H1 (cell line): Measurements from ENCODE around the gene CRABP1. TPM values are rescaled to one million over a fixed set of nuclear protein-coding genes. Genes with fewer than 3 reads are reported as not detected.

Experiments used
- CHD7 ChIP-seq: fragments of 300-600 bp; sonication (generic); IDR thresholded peaks from 2 replicates; pipeline ENCODE4 v1.7.1; 2012; ENCODE audit warnings: low read length, moderate library complexity, mild to moderate bottlenecking, inconsistent platforms; ENCODE audit not compliant: insufficient replicate concordance
- EP300 ChIP-seq, 2 experiments: IDR thresholded peaks; 1 replicate in 1 of 2; 2 replicates in 1 of 2; pipeline ENCODE4 v1.6.1; 2011 to 2012; ENCODE audit warnings: low read depth in 2 of 2, low read length in 2 of 2, mild to moderate bottlenecking in 2 of 2, borderline replicate concordance in 1 of 2, inconsistent platforms in 1 of 2, moderate library complexity in 1 of 2
- EZH2 ChIP-seq: fragments of 200-600 bp; sonication (generic); IDR thresholded peaks from 2 replicates; pipeline ENCODE4 v1.7.1; 2012; ENCODE audit warnings: low read depth, mild to moderate bottlenecking, moderate library complexity, low read length, inconsistent platforms; ENCODE audit not compliant: severe bottlenecking
- GABPA ChIP-seq: IDR thresholded peaks from 2 replicates; pipeline ENCODE4 v1.6.1; 2011; ENCODE audit warnings: mild to moderate bottlenecking, low read length, moderate library complexity, borderline replicate concordance; ENCODE audit not compliant: insufficient read depth
- JUND ChIP-seq: IDR thresholded peaks from 2 replicates; pipeline ENCODE4 v1.6.1; 2011; ENCODE audit warnings: mild to moderate bottlenecking, improper control_type of control experiment, low read length
- NRF1 ChIP-seq: IDR thresholded peaks from 2 replicates; pipeline ENCODE4 v1.6.1; 2011; ENCODE audit warnings: mild to moderate bottlenecking, low read depth, low read length, improper control_type of control experiment
- RAD21 ChIP-seq, 2 experiments: IDR thresholded peaks in 1 of 2; conservative IDR thresholded peaks in 1 of 2; 2 replicates each; pipeline ENCODE4 v1.6.1; 2011; ENCODE audit warnings: low read depth in 2 of 2, low read length in 2 of 2, improper control_type of control experiment in 1 of 2, inconsistent platforms in 1 of 2, mild to moderate bottlenecking in 1 of 2, moderate library complexity in 1 of 2
- SAP30 ChIP-seq: fragments of 300-600 bp; sonication (generic); IDR thresholded peaks from 2 replicates; pipeline ENCODE4 v1.7.1; 2012; ENCODE audit warnings: low read length, moderate library complexity, mild to moderate bottlenecking, inconsistent platforms; ENCODE audit not compliant: insufficient read depth, insufficient replicate concordance
- TAF1 ChIP-seq: IDR thresholded peaks from 2 replicates; pipeline ENCODE4 v1.6.1; 2011; ENCODE audit warnings: mild to moderate bottlenecking, low read depth, low read length
- TBP ChIP-seq: IDR thresholded peaks from 2 replicates; pipeline ENCODE4 v1.6.1; 2011; ENCODE audit warnings: low read depth, low read length, improper control_type of control experiment
- YY1 ChIP-seq: IDR thresholded peaks from 2 replicates; pipeline ENCODE4 v1.6.1; 2011; ENCODE audit warnings: low read depth, mild to moderate bottlenecking, low read length
- polyA plus RNA-seq, 7 experiments: library from polyadenylated mRNA; depleted of rRNA in 3 of 7; stranded (reverse) in 5 of 7; unstranded in 2 of 7; fragments of >200 nt in 5 of 7; fragments of 200-250 nt in 2 of 7; gene quantifications; 1 replicate in 5 of 7; 2 replicates in 1 of 7; 4 replicates in 1 of 7; pipeline versions ENCODE4 v1.2.1 to v1.2.3, GENCODE V29; 2011 to 2013; ENCODE audit warnings: missing spikeins in 2 of 7, mixed read lengths in 2 of 7
- total RNA-seq: library from RNA; stranded (reverse); fragmentation: NEBNext Ultra II Directional; extraction: Animal tissue kit (Norgen Biotek cat#: 25700); gene quantifications from 2 replicates; pipeline ENCODE4 v1.2.1, GENCODE V29; 2021

Gene CRABP1
- total and polyA plus RNA-seq, 2 of the 8 experiments (the other 6 are each of a cell fraction or from before 2014, with no cell fraction given): 385 to 655 TPM

- TF ChIP-seq CHD7 (no peak), GABPA (no peak), YY1 (no peak), TBP (no peak), EZH2 (no peak), JUND (no peak), TAF1 (no peak), RAD21 (IDR thresholded peaks at IDR 0.05 in 1 of 2, conservative IDR thresholded peaks at IDR 0.05 in 1 of 2; ENCODE audit: low read depth in 2 of 2, low read length in 2 of 2) (no peak), NRF1 (no peak), EP300 (IDR thresholded peaks at IDR 0.05; ENCODE audit: borderline replicate concordance in 1 of 2, low read depth in 2 of 2, low read length in 2 of 2) (no peak), SAP30 (no peak)
Observed at GRCh38 chr15:78370013-78370412, 29.9 kb downstream of the CRABP1 start (continued).
